Measurements from ENCODE around the gene SIGLEC10.

DNA sequence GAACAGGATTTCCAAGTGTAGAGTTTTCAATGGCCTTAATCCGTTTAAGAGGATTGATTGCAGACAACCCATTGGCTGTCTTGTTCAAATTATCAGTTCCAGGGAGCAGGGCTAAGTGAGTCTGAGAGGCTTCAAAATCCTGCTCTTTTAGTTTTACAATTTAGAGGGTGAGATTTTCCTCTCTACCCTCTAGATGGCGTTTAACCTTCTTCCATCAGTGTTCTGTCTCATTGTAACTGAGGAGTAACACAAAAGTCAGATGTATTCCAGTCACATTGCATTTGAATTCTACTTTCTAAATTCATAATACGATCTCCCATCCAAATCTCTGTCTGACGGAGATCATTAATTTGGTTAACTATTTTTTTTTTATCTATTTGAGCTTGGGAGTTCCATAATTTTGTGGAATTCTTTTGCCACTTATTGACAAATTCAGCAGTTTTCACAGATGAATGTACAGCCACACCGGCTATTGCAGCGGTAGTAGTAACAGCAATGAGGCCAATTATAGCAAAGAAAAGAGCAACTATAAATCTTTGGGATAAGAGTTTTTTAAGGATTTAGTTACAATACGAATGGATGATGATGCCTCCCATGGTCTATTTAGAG is 19.2 kb downstream of the SIGLEC10 start:
- TF ChIP-seq TAF1 (IDR thresholded peaks at IDR 0.05; ENCODE audit: low read depth, low read length): no peak
- no peak for TF ChIP-seq POLR2A (IDR thresholded peaks at IDR 0.05; ENCODE audit: low read depth, low read length)
- TF ChIP-seq SPI1 (IDR thresholded peaks at IDR 0.05; ENCODE audit: low read depth, low read length): no peak

Measured in GM12891 (cell line).